Measurements from ENCODE around the gene HTR6. TPM values are rescaled to one million over a fixed set of nuclear protein-coding genes. Genes with fewer than 3 reads are reported as not detected.

HTR6 gene
- total and polyA plus RNA-seq, 2 donors = not detected

DNA sequence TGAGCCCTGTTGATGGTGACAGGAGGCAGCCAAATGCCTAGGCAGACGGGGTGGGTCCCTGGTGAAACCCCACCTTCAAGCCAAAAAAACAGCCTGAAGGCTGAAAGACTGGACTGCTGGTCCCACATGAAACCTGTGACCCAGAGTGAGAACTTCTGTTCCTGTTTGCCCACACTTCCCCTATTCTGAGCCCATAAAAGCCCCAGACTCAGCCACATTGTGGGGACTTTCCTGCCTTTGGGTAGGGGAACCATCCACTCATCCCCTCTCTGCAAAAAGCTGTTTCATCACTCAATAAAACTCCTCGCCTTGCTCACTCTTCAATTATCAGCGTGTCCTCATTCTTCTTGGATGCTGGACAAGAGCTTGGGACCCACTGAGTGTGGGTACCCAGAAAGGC is 25.2 kb downstream of the HTR6 start:
- Histone ChIP-seq H3K4me3 (ENCODE audit: low read depth, low read length) (no peak overlapping the region), H3K4me1 (ENCODE audit: insufficient read depth) (no peaks in the 10 kb centered on the region), H3K27ac (ENCODE audit: low read depth) (no peak overlapping the region), H3K36me3 (ENCODE audit: insufficient read depth) (no peaks in the 10 kb centered on the region)
- 93% methylated on average over 3 of the region's 3 CpGs for WGBS
- DNase-seq (ENCODE audit: extremely low spot score) = no peak

DNA sequence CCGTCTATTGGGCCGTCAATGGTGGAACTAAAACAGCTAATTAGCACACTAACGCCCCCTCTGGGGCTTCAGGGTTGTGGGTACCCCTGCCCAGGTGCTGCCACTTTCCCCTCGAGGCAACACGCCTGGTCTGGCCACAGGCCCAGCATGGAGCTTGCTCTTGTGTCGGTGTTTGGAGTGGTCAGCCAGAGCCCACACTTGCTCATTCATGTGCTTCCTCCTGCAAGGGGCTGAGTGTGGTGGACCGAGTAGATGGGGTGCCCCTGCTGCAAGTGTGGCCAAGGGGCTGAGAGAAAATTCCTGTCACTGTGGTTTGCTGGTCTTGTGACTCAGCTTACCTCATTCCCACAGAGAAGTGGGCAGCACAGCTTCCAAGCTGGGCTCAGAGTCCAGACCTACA is 25.7 kb downstream of the HTR6 start:
- Histone ChIP-seq H3K4me1 (ENCODE audit: insufficient read depth) (no peaks in the 10 kb centered on the region), H3K36me3 (ENCODE audit: insufficient read depth) (no peaks in the 10 kb centered on the region), H3K4me3 (ENCODE audit: low read depth, low read length) (no peak overlapping the region), H3K27ac (ENCODE audit: low read depth) (no peak overlapping the region)
- WGBS = 84% methylated on average over 7 of the region's 7 CpGs
- DNase-seq (ENCODE audit: extremely low spot score) = no peak

DNA sequence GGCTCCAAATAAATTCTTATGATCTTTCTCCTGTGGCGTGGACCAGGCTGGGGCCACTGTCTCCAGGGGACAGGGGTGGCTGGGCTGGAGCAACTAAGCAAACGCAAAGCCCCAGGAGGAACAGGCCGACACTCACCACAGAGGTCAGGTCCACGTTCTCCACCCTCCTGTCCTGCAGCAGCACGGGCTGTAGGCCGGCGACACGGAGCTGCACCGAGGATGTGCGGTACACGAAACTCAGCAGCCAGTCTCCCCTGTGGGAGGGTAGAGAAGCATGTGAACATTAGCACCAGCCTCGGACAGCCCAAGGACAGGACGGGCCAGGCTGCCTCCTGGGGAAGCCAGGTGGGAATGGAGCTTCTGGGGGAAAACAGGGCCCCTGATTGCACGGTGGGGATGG is 29.6 kb downstream of the HTR6 start:
- WGBS = 83% methylated on average over 14 of the region's 14 CpGs
- Histone ChIP-seq H3K36me3 (ENCODE audit: insufficient read depth) (no peaks in the 10 kb centered on the region), H3K27ac (ENCODE audit: low read depth) (no peak overlapping the region), H3K4me1 (ENCODE audit: insufficient read depth) (no peaks in the 10 kb centered on the region), H3K4me3 (ENCODE audit: low read depth, low read length) (no peak overlapping the region)
- no peak for DNase-seq (ENCODE audit: extremely low spot score)

DNA sequence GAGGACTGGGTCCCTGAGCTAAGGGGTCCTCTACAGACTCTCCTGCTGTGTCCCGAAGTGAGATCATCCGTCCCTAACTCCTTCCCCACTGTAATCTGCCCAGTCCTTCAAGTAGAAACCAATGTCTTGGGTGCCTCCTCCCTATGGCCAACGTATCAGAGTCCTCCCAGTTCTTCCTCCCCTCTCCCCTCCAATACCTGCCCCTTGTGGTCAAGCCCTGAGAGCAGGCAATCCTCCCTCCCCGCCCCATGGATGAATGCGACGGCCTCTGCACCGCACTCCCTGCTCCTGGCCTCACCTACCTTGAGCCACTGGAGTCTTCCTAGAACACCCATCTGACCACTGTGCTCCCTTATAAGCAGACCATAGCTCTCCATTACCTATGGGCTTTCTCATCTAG is 31.1 kb downstream of the HTR6 start:
- WGBS = 83% methylated on average over 7 of the region's 7 CpGs
- no peaks in the 10 kb centered on the region for H3K36me3 ChIP-seq (ENCODE audit: insufficient read depth)
- H3K4me1 ChIP-seq (ENCODE audit: insufficient read depth) = no peaks in the 10 kb centered on the region
- H3K4me3 ChIP-seq (ENCODE audit: low read depth, low read length) = no peak overlapping the region
- H3K27ac ChIP-seq (ENCODE audit: low read depth) = no peak overlapping the region
- no peak for DNase-seq (ENCODE audit: extremely low spot score)

DNA sequence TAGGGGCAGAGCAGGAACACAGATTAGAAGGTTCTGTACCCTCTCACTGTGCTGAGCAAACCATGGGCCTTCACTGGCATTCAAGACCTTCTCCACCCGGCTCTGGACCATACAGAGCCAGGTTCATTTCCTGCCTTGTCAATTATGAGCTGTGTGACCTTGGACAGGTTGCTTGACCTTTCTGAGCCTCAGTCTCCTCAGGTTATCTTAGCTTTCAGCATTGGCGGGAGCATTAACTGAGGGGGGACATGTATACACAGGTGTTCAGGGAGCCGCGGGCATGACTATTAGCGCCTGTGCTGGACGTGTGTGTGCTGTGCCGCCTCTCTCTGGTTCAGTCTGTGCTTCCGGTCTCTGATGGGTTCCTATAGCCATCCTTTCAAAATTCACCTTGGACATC is 32.1 kb downstream of the HTR6 start:
- Histone ChIP-seq H3K27ac (ENCODE audit: low read depth) (no peak overlapping the region), H3K36me3 (ENCODE audit: insufficient read depth) (no peaks in the 10 kb centered on the region), H3K4me1 (ENCODE audit: insufficient read depth) (no peaks in the 10 kb centered on the region), H3K4me3 (ENCODE audit: low read depth, low read length) (no peak overlapping the region)
- DNase-seq (ENCODE audit: extremely low spot score) = no peak
- 93% methylated on average over 8 of the region's 8 CpGs for WGBS

DNA sequence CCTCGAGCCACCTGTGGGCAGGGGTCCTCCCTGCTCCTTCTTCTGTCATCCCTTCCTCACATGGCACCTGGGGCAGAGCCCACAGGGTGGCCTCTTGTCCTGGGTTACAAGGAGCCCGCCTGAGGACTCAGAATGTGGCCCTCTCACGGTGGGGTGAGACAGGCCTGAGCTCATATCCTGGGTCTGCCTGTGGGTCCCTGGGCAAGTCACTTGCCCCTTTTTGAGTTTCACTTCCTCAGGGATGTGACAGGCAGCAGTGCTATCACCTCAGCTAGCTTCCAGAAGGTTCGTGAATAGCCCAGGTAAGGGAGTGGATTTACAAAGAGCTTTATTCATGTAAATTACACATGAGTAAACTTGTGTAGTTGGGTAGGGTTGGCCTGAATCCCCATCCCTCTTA is 33.5 kb downstream of the HTR6 start:
- H3K4me3 ChIP-seq (ENCODE audit: low read depth, low read length) = no peak overlapping the region
- H3K36me3 ChIP-seq (ENCODE audit: insufficient read depth) = no peaks in the 10 kb centered on the region
- WGBS = 90% methylated on average over 4 of the region's 4 CpGs
- DNase-seq (ENCODE audit: extremely low spot score) = no peak
- H3K27ac ChIP-seq (ENCODE audit: low read depth) = no peak overlapping the region
- no peaks in the 10 kb centered on the region for H3K4me1 ChIP-seq (ENCODE audit: insufficient read depth)

DNA sequence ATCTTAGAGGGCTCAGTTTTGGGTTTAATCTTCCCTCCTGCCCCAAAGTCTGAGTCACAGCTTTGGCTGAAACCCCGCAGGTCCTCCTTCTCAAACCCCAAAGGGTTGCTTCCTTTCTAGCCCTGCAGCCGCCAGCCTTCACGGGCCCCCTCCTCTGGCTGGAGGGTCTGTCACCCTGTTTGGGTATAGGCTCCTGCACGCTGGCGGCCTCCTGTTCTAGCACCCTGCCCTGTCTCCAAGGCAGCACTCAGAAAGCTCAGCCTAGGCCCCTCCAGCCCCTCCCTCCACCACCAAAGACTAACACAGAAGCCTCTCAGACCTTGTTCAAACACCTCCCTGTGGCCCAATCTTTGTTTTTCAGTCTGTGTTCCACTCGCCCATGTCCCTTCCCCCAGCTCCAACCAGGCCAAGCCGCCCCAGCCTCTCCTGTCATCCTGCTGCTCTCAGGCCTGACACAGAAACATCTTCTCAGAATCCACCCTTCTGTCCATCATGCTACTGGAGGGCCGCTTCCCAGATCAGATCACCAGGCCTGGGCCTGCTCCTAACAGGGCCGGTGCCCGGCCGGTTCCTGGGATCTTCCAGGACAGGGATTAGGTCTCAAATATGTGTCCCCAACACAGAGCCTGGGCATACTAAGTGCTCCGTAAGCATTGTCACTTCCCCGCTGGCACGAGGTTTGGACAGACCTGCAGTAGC is 35.6 kb downstream of the HTR6 start:
- 91% methylated on average over 14 of the region's 14 CpGs for WGBS
- Histone ChIP-seq H3K4me3 (ENCODE audit: low read depth, low read length) (no peak overlapping the region), H3K27ac (ENCODE audit: low read depth) (no peak overlapping the region), H3K36me3 (ENCODE audit: insufficient read depth) (no peaks in the 10 kb centered on the region), H3K4me1 (ENCODE audit: insufficient read depth) (no peaks in the 10 kb centered on the region)
- DNase-seq (ENCODE audit: extremely low spot score) = no peak

DNA sequence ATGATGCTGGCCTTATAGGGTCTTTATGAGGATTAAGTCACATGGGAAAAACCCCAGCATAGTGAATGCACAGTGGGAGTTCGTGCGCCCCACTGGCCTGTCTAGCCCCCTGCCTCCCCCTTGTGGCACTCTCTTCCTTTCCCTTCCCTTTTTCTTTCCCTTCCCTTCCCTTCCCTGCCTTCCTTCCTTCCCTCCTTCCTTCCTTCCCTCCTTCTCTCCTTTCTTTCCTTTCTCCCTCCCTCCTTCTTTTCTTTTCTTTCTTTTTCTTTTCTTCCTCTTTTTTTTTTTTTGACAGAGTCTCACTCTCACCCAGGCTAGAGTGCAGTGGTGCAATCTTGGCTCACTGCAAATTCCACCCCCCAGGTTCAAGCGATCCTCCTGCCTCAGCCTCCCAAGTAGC is 38.6 kb downstream of the HTR6 start:
- Histone ChIP-seq H3K4me3 (ENCODE audit: low read depth, low read length) (no peak overlapping the region), H3K36me3 (ENCODE audit: insufficient read depth) (no peaks in the 10 kb centered on the region), H3K4me1 (ENCODE audit: insufficient read depth) (no peaks in the 10 kb centered on the region), H3K27ac (ENCODE audit: low read depth) (no peak overlapping the region)
- WGBS = 87% methylated on average over 3 of the region's 3 CpGs
- no peak for DNase-seq (ENCODE audit: extremely low spot score)

DNA sequence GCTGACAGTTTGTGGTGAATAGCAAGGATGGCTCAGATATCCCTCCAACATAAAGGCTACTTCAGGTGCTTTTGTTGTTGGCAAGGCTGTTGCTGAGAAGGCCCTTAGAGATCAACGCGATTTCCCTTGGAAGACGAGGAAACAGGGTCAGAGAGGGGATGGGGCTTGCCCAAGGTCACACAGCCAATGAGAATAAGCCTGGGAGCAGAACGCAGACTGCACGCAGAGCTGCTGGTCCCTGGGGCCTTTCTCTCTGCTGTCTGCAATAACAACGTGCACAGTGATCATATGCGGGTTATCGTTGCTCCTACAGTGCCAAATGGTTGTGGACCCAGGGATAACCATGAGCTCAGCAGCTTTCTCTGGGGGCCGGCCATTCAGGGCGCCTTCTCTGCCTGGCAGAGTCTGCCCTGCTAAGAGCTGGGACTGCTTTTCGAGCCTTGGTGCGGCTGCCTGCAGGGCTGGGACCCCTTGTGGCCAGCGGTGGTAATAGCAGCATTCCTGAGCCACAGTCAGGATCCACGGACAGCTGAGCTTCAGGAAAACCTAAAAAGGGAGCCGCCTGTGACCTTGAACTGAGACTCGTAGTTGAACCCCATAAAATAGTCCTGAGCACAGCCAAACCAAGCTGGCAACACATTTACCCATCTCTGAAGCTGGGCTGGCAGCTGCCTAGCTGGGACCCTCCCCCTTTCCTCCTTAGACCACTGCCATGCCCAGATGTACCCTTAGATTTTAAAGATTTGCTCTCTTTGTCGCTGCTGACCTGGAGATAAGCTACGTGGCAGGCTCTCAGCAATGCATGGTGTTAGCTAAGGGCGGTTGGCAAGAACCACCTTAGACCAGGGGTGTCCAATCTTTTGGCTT is 39.8 kb downstream of the HTR6 start:
- WGBS = 19% methylated on average over 19 of the region's 19 CpGs
- DNase-seq (ENCODE audit: extremely low spot score) = peak; percentile 18
- H3K4me3 ChIP-seq (ENCODE audit: low read depth, low read length) = no peak overlapping the region
- H3K27ac ChIP-seq (ENCODE audit: low read depth) = no peak overlapping the region
- no peaks in the 10 kb centered on the region for H3K4me1 ChIP-seq (ENCODE audit: insufficient read depth)
- H3K36me3 ChIP-seq (ENCODE audit: insufficient read depth) = no peaks in the 10 kb centered on the region

DNA sequence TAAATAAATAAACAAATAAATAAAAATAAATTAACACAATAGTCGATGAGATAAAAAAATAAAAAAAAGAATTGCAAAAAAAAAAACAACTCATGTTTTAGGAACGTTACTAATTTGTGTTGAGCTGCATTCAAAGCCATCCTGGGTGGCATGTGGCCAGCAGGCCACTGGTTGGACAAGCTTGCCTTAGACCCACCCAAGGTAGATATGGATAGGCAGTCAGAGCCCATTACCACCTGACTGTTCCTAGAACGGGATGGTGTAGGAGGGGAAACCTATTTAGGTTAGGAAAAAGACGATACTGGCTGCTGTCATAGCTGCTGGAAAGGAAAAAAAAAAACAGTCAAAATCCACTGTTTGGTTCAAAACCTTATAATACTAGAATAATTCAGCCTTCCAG is 40.8 kb downstream of the HTR6 start:
- no peaks in the 10 kb centered on the region for H3K36me3 ChIP-seq (ENCODE audit: insufficient read depth)
- H3K4me1 ChIP-seq (ENCODE audit: insufficient read depth) = no peaks in the 10 kb centered on the region
- no peak overlapping the region for H3K27ac ChIP-seq (ENCODE audit: low read depth)
- H3K4me3 ChIP-seq (ENCODE audit: low read depth, low read length) = no peak overlapping the region
- no peak for DNase-seq (ENCODE audit: extremely low spot score)
- WGBS = 94% methylated on average over 4 of the region's 4 CpGs

DNA sequence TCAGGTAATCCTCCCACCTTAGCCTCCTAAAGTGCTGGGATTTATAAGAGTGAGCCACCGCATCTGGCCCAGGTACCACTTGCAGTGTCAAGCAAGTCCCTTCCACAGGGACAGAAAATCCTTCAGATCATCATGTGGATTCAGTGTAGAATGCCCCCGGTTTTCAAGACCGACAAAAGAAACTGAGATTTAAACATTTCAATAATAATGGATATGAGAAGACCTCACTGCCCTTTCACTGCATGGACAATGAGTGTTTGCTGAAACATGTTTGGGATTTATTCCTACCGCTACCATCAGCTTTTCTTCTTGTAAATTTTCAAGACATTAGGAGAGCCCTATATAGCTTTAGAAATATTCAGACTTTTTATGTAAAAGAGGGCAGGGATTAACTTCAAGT is 41.5 kb downstream of the HTR6 start:
- H3K27ac ChIP-seq (ENCODE audit: low read depth) = no peak overlapping the region
- no peak for DNase-seq (ENCODE audit: extremely low spot score)
- 86% methylated on average over 4 of the region's 4 CpGs for WGBS
- H3K36me3 ChIP-seq (ENCODE audit: insufficient read depth) = no peaks in the 10 kb centered on the region
- H3K4me1 ChIP-seq (ENCODE audit: insufficient read depth) = no peaks in the 10 kb centered on the region
- no peak overlapping the region for H3K4me3 ChIP-seq (ENCODE audit: low read depth, low read length)

DNA sequence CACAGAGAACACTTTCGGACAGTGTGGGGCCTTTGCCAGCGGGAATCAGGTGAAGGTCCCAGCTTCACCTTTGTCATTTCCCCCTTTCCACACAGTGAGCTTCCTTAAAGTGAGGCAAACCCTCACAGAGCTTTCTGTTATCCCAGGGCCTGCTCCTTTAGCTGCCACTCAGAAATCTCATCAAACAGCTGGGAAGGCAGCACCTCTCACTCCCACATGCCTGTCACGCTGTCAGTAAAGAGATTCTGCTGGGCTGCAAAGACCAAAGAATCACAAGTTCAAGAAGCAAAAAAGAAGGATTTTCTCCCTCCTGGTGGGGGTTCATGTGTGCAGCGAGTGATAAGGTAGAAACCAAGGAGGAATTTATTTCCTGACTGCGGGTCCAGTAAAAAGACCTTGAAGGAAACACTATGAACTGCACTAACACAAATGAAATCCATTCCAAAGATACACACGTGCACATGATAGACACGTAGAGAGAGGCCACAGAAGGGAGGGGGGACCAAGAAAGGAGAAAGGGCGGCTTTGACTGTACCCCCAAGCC is 44.0 kb downstream of the HTR6 start:
- Histone ChIP-seq H3K27ac (ENCODE audit: low read depth) (no peak overlapping the region), H3K4me3 (ENCODE audit: low read depth, low read length) (no peak overlapping the region), H3K36me3 (ENCODE audit: insufficient read depth) (no peaks in the 10 kb centered on the region), H3K4me1 (ENCODE audit: insufficient read depth) (no peaks in the 10 kb centered on the region)
- no peak for DNase-seq (ENCODE audit: extremely low spot score)
- WGBS = 78% methylated on average over 8 of the region's 8 CpGs

DNA sequence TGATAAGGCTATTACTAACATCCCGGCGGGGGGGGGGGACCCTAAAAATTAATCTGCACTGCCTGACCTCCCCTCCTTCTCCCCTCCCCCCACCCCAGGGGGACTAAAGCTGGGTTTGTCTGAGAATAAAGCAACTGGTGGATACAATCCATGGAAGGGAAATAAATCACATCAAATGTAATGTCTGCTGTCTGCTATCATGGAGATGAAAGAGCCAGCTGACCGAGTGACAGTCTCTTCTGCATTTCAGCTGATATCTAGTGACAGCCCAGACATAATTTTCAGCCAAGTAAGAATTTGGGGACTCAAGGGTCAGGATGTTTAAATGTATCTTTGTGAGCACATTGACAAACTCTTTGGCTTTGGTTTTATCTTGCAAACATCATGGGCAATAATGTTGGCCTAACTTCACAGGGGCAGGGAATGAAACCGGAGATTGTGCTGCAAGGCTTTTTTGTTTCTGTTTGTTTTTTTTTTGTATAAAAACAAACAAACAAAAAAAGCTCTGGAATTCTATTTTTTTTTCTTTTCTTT is 44.7 kb downstream of the HTR6 start:
- 74% methylated on average over 4 of the region's 4 CpGs for WGBS
- DNase-seq (ENCODE audit: extremely low spot score) = no peak
- no peaks in the 10 kb centered on the region for H3K36me3 ChIP-seq (ENCODE audit: insufficient read depth)
- no peak overlapping the region for H3K4me3 ChIP-seq (ENCODE audit: low read depth, low read length)
- H3K27ac ChIP-seq (ENCODE audit: low read depth) = no peak overlapping the region
- no peaks in the 10 kb centered on the region for H3K4me1 ChIP-seq (ENCODE audit: insufficient read depth)
